HG02623 (cell line): ENCODE data around the gene IDS.
"Not testable (repeated sequence)": the region's sequence is repeated elsewhere in the genome, so short reads cannot be mapped to it uniquely, and the experiment has no call there.

Experiments
- ATAC-seq: cut with Tn5 transposase; IDR thresholded peaks from one replicate; pipeline ENCODE4 v1.9.1; 2021; ENCODE audit warnings: moderate library complexity; ENCODE audit not compliant: unreplicated experiment

IDS gene

DNA sequence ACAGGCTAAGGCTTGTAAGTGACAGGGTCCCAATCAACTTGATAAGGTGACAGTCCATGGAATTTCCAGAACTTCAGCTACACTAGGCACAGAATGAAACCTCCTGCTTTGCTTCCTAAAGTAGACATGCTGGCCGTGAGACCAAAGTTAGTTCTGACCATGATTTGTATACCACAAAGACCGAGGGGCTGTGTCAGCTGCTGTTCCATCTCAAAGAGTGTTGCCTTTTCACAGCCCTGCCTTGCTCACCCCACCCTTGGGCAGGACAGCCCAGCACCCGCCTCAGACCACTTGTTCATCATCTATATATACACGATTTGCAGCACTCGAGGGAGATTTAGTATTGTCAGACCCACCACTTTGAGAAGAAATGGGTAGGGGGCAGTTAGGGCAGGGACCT lies 5.3 kb downstream of the IDS start:
- ATAC-seq = no peak

DNA sequence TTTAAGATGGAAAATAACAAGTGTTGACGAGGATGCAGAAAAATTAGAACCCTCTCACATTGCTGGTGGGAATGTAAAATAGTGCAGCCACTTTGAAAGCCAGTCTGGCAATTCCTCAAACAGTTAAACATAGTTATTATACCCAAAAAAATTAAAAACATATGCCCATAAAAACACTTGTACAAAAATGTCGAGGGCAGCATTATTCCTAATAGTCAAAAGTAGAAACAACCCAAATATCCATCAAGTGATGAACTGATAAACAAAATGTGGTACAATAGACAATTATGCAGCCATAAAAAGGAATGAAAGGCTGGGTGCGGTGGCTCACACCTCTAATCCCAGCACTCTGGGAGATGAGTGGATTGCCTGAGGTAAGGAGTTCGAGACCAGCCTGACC lies 6.3 kb downstream of the IDS start:
- no peak for ATAC-seq

DNA sequence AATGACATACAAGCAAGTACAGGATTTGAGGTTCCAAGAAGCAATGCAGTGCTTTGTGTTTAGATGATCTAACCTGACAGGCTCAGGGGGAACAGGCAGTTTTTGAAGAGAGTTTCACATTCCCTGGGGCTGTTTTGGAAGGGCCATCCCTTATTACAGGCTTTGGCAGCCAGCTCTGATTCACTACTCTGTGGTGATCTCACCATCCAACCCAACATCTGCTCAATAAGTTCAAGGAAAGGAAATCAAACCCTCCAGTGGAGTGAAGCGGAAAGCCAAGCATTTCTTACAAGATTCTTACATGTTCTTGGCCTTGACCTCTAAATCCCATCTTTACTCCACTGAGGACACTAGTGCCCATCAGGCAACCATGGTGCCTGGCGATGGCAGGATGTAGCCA lies 7.5 kb downstream of the IDS start:
- ATAC-seq = no peak

DNA sequence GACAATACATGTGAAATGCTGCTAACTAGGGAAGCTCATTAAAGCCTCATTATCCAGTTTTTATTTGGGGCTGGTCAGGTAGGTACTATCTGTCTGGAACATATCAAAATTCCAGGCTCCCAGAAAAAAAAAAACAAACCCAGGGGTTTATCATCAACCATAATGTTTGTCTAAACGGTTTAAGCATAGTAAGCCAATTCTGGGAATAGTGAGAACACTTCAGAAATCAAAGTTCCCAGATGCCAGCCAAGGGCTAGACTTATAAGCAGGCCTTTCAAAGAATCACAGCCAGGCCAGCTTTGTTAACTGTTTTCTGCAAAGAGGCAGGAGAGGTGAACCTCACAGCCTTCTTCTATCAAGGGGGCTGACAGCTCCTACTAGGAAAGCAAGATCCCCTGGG lies 8.1 kb downstream of the IDS start:
- no peak for ATAC-seq

DNA sequence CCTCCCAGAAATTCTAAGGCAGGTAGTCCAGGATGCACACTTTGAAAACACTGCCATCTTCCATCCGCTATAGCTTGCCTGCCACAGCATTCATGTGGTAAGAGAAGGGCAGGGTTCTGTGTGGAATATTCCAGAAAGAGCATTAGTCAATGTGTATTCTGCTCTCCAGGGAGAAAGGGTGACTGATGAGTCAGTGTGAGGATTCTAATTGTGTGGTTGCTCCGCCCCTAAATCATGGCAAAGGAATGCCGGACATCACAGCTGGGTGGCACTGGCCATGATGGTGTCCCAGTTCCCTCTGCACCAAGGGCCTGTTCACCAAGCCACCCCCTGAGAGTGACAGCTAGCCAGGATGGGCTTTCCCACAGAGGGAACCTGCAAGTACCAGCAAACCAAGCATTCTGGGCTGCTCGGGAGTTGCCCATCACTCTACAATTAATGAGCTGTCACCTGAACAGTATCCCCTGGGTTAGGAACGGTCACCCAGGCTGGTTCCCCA lies 9.5 kb downstream of the IDS start:
- no peak for ATAC-seq

DNA sequence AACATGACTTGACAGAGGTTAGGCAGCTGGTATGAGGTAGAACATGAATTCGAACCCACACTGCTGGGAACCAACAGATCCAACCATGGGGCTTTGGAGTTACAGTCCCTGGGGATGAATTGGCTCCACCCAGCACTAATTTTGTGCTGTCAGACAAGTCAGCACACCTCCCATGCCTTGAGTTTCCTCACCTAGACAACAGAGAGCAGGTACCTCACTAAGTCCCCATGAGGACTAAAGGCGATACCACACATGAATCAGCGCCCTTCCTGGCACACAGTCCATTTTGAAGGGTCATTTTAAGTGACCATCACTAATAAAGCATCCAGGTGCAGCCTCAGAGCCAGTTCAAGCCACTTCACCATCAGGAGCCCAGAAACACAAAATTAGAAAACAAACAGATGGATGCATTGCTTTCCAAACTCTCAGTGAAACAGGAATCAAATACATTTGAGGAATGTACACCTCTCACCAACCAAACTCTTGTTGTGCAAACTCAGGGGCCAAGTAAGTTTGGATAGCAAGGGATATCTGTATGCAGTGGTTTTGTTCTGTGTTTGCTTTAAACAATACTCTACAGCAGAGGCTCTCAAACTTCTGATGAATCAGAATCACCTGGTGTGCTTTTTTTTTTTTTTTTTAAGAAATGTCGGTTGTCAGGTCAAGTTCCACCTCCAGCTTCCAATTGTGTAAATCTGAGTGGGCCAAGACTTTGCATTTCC lies 10.1 kb downstream of the IDS start:
- ATAC-seq = no peak

DNA sequence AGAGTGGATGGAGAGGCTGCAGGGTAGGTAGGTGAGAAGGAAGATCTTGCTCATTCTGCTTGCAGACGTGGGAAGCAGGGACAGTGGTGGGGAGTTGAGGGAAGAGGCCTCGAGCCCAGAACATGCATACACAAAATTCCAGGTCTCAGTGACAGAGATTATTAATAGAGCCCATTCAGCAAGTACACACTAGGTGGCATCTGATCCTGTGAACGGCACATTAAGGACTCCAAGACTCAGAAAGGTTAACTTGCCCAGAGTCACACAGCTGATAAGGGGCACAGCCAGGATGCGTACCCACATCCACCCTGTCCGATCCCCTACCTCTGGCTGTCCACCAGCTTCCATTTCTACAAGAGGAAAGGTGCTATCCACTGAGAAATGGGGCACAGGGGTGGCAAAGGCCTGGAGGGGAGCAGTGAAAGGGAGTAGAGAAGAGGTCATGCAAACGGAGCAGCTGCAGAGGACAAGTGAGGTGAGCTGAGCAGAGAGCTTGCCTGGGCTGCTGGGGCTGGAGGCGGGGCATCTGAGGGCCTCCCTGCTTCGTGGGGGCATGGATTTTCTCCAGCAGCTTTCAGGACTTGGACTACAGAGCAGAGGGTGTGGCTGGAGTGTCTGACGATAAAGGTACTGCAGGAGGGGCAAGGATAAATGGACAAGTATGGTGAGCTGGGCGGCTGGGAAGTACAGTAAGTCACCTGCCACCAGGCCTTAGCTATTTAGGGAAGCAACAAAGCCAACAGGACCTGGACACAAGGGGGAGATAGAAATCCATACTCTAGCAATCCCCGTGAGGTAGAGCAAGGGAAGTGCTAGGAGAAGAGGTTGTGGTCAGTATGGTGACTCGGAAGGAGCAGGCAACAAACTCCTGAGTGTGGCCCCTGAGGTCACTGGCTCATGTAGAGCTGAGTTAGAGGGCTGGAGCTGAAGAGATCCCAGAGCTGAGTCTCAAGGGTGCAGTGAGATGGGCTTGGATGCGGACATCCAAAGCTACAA lies 11.2 kb downstream of the IDS start:
- ATAC-seq = no peak

DNA sequence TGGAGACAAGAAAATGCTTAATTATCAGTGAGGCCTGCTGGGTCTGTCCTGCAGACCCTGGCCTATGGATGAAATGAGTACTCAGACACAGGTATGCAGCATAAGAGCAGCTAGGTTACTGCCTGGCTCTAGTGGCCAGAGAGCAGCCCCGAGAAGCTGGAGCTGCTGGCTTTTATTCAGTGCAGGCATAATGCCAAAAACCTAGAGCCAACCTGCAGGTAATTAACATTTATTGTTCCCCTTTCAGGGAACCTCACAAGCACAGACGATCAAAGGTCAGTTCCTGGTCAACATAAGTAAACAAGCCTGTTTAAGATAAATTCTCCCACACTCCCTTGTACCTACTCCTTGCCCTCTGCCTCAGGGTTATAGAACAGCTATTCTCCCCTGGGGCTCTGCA lies 13.3 kb downstream of the IDS start:
- no peak for ATAC-seq

DNA sequence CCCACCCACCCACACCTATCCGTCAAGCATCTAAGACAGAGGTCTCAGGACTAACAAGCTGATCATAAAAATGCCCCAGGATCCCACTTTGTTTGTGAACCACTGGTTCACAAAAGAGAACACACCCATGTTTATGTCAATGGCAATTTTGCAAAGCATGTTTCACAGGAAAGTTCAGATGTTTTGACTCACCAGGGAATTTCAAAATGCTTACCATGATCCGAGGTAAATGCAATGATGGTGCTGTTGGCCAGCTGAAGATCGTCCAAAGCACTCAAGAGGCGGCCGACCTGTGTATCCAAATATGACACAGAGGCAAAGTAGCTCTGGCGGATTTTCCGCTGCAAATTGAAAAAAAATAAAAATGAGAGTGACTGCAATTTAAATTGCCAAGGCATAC lies 15.0 kb downstream of the IDS start:
- no peak for ATAC-seq

DNA sequence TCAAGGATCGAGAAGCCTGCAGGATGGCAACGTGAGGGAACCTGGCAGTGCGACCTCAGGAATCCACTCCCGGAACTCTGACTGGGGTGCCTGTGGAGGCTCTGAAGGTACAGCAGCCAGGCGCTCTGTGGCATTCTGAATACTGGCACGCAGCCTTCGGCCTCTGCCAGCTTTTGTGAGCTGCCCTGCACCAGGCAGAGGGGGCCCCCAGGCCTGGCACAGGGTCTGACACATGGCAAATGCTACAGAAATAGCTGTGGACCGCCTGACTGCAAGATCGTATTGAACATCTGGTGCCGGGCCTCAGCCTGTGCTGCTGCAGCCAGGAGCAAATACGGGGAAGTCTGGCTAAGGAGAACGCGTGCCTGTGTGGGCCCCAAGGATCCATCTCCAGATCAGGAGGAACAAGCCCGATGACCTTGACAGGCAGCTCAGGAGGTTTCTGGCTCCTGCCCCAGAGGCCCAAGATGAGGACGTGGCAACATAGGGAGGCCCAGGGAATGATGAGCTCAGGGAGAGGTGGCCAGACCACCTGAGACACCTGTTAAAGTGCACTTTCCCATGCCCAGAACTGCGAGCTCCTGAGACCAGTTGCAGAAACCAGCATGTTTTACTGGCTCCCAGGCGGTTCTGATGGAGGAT lies 16.6 kb downstream of the IDS start:
- not testable (repeated sequence) for ATAC-seq

DNA sequence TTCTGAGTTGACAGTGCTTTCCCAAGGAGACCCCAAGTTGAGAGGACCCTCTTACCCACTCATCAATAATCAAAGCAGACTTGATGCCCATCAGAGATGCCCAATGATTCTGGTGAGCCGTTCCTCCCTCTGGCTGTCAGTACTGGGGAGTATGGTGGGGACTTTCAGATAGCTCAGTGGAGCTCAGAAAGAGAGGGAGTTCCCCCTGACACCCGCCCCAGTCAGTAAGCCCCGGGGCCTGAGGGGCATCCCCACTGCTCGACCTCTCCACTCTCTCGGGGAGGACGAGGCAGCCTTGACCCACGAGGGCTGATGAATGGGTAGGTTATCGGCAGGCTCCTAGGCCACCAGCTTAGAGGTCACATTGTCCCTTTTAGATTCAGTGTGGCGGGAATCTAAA lies 17.1 kb downstream of the IDS start:
- ATAC-seq = not testable (repeated sequence)

DNA sequence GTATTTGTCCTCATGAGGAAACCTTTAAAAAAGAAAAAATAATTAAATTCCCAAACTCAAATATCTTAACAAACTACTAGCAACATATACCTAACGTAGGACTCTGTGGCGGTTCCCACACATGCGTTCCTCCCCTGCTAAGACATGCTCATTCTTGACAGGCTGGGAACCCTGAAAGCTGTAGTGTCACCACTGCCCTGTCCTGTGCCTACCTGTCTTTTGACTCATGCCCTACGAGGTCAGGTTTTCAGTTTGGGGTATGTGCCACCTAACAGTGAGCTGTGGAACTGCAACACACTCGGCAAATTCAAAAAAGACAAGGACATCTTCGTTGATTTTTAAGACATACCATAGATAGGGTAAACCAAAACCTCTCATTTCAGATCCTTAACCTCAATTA lies 17.8 kb downstream of the IDS start:
- ATAC-seq = no peak

DNA sequence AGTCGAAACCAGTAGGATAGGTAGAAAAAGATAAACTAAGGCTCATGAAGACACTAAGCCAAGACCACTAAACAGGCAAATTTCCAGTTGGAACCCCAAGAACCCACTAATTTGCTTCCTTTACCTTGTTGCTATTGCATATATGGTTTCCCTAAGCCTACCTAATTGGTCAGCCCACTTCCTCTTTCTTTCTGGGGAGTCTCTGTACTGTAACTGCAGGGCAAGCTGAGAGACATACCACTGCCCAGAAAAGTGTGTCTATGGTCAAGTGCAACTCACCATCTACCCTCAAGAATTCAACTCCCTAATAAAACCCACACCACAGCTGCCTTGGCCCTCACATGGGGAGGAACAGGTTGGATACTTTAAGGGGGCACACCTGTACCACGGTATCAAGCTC lies 28.6 kb downstream of the IDS start:
- ATAC-seq = peak; percentile 56

DNA sequence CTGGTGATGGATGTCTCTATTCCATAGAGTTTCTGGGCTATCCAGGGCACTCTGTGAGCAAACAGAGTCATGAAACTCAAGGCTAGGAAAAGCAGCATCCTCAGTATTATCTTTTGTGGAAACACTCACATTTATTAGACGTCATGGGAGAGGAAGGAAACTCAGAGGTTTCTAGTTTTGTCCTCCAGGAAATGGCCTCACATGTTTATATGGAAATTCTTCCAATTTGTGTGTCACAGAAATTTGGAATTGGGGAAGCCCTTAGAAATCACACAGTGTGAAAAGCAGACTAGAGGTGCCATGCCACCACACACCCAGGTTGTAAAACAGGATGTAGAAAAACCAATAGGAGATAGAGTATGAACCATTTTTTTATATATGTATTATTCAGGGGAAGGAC lies 31.1 kb downstream of the IDS start:
- ATAC-seq = no peak

DNA sequence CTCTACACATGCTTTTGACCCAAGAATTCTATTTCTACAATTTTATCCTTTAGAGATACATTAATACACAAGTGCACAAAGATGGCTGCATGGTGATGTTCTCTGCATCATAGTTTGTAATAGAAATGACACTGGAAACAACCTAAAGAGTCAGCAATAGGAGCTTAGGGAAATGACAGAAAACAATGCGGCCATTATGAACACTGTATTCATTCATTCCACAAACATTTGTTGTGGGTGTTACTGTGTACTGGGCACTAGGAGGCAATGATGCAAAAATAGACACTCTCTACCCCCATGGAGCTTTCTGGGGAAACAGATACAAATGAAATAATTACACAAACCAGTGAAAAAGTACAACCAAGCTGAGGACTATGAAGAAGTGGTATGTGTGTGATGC lies 32.0 kb downstream of the IDS start:
- ATAC-seq = no peak

DNA sequence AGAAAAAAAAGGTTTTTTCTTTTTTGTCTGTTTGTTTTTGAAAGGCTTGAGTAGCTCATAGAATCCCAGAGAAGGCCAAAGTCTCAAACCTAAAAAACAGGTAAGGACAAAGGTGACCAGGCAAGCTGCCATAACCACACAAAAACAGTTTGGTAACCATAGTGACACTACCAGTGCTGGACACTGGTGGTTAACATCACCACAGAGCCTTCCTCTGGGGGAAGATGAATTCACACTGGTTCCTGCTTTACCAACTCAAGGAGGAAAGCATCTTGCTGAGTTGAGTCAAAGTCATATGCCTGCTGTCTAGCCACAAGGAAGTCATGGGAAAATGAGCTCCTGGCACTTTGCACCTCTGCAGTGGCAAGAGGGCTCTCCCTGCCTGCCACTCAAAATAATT lies 32.5 kb downstream of the IDS start:
- ATAC-seq = no peak

DNA sequence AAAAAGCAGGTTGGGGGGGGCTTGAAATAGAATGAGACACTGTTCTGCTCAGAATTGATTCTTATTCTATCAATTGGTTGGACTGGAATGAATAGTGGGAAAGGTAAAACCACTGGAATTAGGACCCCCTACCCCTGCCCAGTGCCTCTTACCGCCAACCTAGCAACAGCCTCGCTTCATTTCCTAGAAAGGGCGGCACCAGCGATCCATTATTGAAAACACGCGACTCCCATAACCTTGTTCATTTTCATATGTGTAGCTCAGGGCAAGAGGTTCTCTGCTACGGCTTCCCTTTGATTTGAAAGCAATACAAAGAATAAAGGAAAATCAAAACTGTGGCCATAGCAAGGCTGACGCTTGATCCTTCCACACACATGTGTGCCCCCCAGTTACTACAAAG lies 33.7 kb downstream of the IDS start:
- ATAC-seq = no peak

DNA sequence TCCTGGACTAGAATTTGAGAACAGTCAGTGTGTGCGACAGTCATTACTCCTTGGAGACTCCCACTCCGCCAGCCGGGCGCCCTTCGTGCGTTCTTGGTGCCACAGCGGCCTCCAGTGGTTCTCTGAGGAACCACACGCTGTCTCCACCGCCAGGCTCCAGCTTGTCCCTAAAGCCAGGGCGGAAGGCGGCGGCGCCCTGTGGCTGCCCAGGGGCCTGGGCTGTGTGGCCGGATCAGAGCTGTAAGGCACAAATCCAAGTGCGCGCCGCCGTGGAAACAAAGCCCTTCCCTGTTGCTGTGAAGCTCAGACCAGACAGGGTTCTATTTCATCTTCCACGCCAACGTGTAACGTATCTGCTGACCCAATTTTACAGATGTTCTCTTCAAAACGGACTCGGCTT lies 34.2 kb downstream of the IDS start:
- ATAC-seq = peak; percentile 84

DNA sequence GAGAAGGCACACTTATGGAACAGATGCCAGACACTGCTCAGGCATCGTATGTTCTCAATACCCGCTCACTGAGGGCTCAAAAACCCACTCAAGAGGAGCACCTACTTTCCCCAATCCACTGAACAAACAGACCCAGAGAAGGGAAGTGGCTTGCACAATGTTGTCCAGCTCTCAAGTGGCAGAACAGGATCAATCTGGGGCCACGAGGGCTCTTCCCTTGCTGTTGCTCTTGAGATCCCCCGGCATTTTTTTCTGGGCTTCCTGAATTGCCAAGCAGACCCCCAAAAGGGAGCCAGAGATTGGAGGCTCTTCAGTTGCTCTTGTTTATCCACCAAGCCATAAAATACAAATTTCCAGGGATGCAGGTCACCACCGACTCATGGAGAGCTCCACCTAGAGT lies 35.7 kb downstream of the IDS start:
- no peak for ATAC-seq

DNA sequence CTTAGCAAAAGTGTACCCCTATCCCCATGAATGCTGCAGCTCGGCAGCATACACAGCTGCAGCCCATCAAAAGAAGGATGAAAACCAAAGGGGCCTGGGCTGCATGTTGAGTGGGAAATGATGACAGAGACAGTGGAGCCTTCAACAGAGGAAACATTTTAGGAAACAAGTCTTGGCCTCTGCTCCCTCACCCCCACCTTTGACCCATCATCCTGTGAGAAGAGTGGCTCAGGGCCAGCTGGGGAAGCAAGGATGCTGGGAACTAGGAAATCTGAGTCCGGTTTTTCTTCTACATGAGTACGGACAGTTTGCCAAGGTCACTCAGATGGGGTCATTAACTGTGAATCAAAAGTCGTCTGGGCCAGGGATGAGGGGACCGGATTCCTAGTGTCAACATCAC lies 37.2 kb downstream of the IDS start:
- ATAC-seq = no peak

DNA sequence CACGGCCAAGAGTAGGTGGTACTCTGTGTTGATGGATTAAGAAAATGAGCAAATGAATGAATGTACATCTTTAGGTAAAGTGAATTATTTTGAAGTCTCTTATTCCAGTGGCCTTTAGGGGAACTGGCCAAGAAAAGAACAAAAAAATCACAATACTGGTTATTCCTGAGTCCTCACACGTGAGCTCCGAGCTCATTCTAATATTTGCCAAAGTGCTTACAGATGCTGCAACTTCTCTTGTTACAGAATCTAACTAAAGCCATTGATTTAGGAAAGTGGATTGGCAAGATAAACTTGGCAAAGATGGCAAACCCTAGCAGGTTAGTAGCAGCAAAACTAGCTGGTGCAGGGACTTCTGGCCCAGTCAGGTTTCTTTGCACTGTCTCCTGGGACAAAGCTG lies 37.6 kb downstream of the IDS start:
- ATAC-seq = no peak

DNA sequence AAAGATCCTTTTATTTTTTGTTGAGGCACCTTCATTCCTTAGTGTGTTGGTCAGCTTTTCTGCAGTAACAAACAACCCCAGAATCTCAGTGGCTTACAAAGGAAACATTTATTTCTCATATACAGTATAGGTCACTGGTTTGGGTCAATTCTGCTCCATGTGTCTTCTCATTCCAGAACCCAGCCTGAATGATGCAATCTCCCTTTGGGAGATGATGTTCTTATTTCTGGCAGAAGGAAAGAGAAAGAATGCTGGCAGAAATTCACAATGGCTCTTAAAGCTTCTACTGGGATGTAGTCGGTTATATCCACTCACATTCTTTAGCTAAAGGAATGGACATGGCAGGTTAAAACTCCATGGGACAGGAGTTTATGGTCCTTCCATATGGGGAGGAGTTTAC lies 42.3 kb downstream of the IDS start:
- ATAC-seq = no peak
